GM12891 (cell line): ENCODE data around the gene WBP1L.
A peak's percentile ranks its signal among the peaks of the same experiment; 100 is the strongest.
"Not testable (repeated sequence)": the region's sequence is repeated elsewhere in the genome, so short reads cannot be mapped to it uniquely, and the experiment has no call there.

Source experiments
- DNase-seq: peaks from one replicate; pipeline ENCODE4 v3.0.0; 2011; ENCODE audit warnings: low spot score; ENCODE audit not compliant: insufficient read length
- FAIRE-seq: peaks from 2 replicates; lab custom pipeline; 2011; peaks lifted over from hg19 to GRCh38; lab: Jason Lieb, UNC
- PAX5 ChIP-seq: IDR thresholded peaks from 2 replicates; pipeline ENCODE4 v1.6.1; 2011; ENCODE audit warnings: low read length, moderate library complexity, mild to moderate bottlenecking; ENCODE audit not compliant: insufficient read depth, severe bottlenecking
- POLR2A ChIP-seq: IDR thresholded peaks from 2 replicates; pipeline ENCODE4 v1.6.1; 2011; ENCODE audit warnings: low read depth, low read length, control low read depth
- POLR2AphosphoS5 ChIP-seq: IDR thresholded peaks from 2 replicates; pipeline ENCODE4 v1.6.1; 2011; ENCODE audit warnings: low read depth, low read length, control low read depth
- POU2F2 ChIP-seq: IDR thresholded peaks from 2 replicates; pipeline ENCODE4 v1.6.1; 2011; ENCODE audit warnings: low read depth, mild to moderate bottlenecking, control low read depth, low read length, moderate library complexity
- SPI1 ChIP-seq: IDR thresholded peaks from 2 replicates; pipeline ENCODE4 v1.6.1; 2011; ENCODE audit warnings: low read depth, low read length, control low read depth
- TAF1 ChIP-seq: IDR thresholded peaks from 2 replicates; pipeline ENCODE4 v1.6.1; 2011; ENCODE audit warnings: low read depth, low read length, control low read depth

The WBP1L gene

DNA sequence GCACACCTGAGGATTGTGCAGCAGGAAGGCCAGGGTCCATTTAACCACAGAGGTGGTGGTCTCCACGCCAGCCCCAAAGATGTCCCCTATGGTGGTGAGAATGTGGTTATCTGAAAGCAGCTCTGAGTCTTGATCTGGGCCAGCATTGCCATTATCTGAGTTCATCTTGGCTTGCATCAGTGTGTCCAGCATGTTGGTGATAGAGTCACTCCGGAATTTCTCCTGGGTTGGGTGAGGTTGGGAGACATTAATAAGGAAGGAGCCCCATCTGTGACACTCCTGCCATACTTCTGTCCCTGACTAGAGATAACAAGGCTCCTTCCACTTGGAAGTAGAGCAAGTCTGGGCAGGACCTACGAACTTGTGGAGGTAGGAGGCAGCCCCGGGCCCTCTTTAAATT lies 89.2 kb downstream of the WBP1L start:
- no peak for DNase-seq
- no peak for FAIRE-seq
- TF ChIP-seq POLR2AphosphoS5 = no peak
- no peak for TF ChIP-seq SPI1
- no peak for TF ChIP-seq POLR2A
- no peak for TF ChIP-seq POU2F2
- no peak for TF ChIP-seq TAF1
- no peak for TF ChIP-seq PAX5

DNA sequence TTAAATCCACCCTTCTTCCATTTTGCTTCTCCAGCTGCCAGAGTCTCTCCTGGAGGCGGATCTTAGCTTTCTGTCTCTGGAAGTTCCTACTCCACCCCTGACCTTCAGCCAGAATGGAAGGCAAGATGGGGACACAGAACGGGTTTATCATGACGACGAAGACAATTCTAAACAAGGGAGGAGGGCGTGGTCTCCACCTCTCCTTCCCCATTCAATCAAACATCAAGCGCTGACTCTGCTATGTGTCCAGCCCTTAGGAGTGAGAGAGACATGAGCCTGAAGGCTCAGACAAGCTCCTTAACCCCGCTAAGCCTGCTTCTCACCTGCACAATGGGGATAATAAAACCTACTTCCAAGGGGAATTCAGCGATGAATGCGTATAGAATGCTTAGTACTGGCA lies 90.4 kb downstream of the WBP1L start:
- FAIRE-seq (no peak), DNase-seq (no peak)
- no peak for TF ChIP-seq SPI1
- no peak for TF ChIP-seq PAX5
- TF ChIP-seq TAF1 = no peak
- TF ChIP-seq POLR2A = no peak
- no peak for TF ChIP-seq POLR2AphosphoS5
- TF ChIP-seq POU2F2 = no peak

DNA sequence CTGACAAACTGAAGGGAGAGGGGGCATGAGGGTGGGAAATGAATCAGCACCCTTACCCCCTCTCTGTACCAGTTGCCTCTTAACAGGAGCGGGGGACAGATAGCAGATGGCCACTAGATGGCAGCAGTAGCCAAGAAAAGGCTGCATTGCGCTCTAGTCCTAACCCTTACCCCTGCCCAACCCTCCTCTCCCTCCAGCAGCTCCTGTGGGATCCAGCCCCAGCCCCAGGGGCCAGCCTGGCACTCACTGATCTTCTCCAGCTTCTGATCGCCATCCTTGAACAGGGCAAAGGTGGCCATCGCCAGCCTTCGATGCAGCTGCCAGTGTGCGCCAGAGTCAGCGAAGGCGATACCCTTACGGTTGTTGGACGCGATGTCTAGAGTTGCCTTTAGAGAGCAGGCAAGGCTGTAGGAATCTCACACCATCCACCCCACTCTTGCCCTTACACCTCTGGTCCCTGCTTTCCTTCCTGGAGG lies 91.3 kb downstream of the WBP1L start:
- FAIRE-seq (peak; percentile 92), DNase-seq (peak; percentile 70)
- TF ChIP-seq POLR2A = no peak
- TF ChIP-seq POU2F2 = no peak
- no peak for TF ChIP-seq POLR2AphosphoS5
- no peak for TF ChIP-seq SPI1
- no peak for TF ChIP-seq PAX5
- TF ChIP-seq TAF1 = no peak

DNA sequence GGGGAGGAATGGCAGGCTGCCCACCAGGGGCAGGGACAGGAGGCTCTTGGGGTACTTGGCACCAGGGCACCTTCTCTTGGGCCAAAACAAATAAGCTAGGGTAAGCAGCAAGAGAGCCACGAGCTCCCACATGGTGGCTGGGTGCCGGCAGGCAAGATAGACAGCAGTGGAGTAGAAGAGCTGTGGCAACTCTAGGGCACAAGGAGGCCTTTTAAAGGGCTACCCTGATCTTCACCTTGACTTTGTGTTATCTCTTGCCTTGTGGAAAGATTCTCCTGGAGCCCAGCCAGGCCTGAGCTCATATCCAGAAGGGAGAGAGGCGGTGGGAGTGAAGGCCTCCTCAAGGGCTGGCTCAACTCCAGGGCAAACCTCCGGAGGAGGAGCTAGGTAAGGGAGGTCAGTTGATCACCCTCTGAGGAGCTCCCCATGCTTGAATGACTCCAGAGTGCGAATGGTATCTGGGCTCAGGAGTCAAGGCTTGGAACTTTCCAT lies 93.5 kb downstream of the WBP1L start, which contains the start of gene CYP17A1:
CYP17A1 (minus strand) TSS at position 184 of the 492 bp plus-strand sequence; CDS start at position 132, 52 bp downstream.
- FAIRE-seq (no peak), DNase-seq (no peak)
- TF ChIP-seq TAF1 (no peak), POU2F2 (no peak), PAX5 (no peak), POLR2AphosphoS5 (no peak), SPI1 (no peak), POLR2A (no peak)

- not testable (repeated sequence) for FAIRE-seq, DNase-seq
These were observed 94.7 kb downstream of the WBP1L start for GRCh38 chr10:102838276-102838927.

DNA sequence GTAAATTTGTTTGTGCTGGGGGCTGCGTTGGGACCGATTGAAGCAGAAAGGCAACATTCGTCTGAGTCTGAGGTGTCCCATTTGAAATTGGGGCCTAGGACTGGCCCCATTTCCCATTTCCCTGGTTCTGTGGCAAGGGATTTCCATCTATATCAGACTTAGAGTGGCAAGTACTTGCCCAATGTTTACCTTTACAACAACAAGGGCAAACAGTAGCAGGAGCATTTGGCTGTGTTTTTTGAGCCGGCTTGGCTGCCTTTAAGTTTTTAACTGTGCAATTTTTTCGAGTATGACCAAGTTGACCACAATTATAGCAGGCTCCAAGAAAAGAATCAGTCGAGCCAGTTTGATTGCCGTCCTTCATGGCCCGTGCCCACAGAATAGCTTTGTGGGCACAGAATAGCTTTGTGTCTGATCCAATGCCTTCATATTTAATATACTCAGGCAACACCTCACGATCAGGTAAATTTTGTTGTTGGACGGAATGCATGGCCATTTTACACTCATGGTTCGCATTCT lies 98.1 kb downstream of the WBP1L start:
- no peak for FAIRE-seq
- no peak for DNase-seq
- TF ChIP-seq POU2F2 (no peak), POLR2AphosphoS5 (no peak), PAX5 (no peak), TAF1 (no peak), POLR2A (no peak), SPI1 (no peak)

GRCh38 chr10:102843139-102843538 lies 99.4 kb downstream of the WBP1L start:
- FAIRE-seq, DNase-seq: not testable (repeated sequence)

GRCh38 chr10:102844190-102844776 lies 100.5 kb downstream of the WBP1L start:
- not testable (repeated sequence) for FAIRE-seq, DNase-seq

DNA sequence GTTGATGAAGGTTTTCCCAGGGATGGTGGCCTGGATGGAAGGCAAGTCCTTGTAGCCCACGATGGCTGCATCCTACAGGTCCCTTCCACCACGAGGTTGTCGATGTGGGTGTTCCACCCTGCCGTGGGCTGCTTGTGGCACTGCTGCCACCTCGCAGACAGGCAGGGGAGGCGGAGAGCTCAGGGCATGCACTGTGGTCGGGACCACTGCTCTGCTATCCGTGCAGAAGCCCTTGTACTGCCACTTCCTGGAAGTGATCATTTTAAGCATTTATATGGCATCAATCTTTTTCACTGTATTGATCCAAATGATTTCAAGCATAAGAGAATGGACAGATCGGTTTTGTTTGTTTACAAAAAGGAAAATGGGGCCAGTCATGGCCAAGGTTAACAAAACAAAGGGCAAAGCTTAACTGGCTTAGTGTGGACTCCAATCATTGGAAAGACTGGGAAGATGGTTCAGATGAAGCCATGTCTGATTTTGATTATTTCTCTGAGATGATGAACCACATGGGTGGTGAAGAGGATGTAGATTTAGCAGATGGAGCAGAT lies 101.7 kb downstream of the WBP1L start:
- FAIRE-seq = no peak

DNA sequence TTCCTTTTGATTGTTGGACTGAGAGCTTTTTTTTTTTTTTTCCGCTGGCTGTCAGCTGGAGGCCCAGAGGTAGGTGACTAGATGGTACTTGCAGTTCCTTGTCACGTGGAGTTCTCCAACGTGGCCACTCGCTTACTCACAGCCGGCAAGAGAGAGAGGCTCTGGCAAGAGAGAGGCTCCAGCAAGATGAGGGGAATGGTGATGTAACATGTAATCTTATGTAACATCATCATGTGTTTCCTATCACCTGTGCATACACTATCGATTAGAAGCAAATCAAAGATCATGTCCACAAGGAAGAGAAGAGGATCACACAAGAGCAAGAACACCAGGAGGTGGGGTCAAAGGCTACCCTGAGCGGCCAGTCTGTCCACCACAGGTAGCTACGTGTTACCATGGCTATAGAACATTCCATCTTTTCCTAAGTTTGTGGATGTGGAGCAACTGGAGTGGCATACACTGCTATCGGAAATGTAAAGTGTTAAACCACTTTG lies 106.3 kb downstream of the WBP1L start:
- TF ChIP-seq POLR2AphosphoS5 (no peak), POU2F2 (no peak), TAF1 (no peak), POLR2A (no peak)
- no peak for FAIRE-seq
- no peak for DNase-seq

More for the DNA sequence above, 101.7 kb downstream of the WBP1L start:
- DNase-seq = no peak
- TF ChIP-seq POLR2A (no peak), POU2F2 (no peak), PAX5 (no peak), POLR2AphosphoS5 (no peak), TAF1 (no peak), SPI1 (no peak)

DNA sequence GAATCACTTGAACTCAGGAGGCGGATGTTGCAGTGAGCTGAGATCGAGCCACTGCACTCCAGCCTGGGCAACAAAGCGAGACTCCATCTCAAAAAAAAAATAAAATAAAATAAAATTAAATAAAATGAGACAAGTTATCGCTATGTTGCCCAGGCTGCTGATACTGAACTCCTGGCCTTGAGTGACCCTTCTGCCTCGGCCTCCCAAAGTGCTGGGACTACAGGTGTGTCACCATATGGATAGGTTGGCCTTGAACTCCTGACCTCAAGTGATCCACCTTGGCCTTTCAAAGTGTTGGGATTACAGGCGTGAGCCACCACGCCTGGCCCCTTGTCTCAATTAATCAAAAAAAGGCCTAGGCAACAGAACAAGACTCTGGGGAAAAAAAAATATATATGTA lies 109.5 kb downstream of the WBP1L start:
- not testable (repeated sequence) for DNase-seq, FAIRE-seq

- DNase-seq = not testable (repeated sequence)
These were observed 112.1 kb downstream of the WBP1L start for GRCh38 chr10:102855731-102856436.

More at GRCh38 chr10:102855731-102856436, 112.1 kb downstream of the WBP1L start:
- not testable (repeated sequence) for FAIRE-seq
